ENCODE measurements around the gene GDAP1L1. TPM values are rescaled to one million over a fixed set of nuclear protein-coding genes. Genes with fewer than 3 reads are reported as not detected.

The GDAP1L1 gene
- polyA plus RNA-seq, 1 donor from 2014 or later: 216 TPM

GRCh38 chr20:44233436-44234016 lies 13.6 kb upstream of the GDAP1L1 start:
- Histone ChIP-seq H3K27me3 (ENCODE audit: insufficient read depth, low read depth, low read length) (no peaks in the 10 kb centered on the region), H3K9ac (ENCODE audit: low read length) (no peak overlapping the region), H3K27ac (ENCODE audit: low read length) (no peak overlapping the region), H3K9me3 (ENCODE audit: low read length) (no peaks in the 10 kb centered on the region), H2AFZ (ENCODE audit: low read depth, low read length) (no peak overlapping the region), H3K4me3 (ENCODE audit: low read length) (no peak overlapping the region), H3K36me3 (ENCODE audit: insufficient read depth, low read length) (no peaks in the 10 kb centered on the region), H3K4me2 (ENCODE audit: low read length) (no peak overlapping the region), H3F3A (ENCODE audit: insufficient read depth, low read length, poor library complexity, severe bottlenecking) (no peaks in the 10 kb centered on the region), H3K79me2 (replicated peaks; ENCODE audit: insufficient read depth, low read length) (no peaks in the 10 kb centered on the region), H3K9me2 (ENCODE audit: insufficient read depth, low read length) (no peaks in the 10 kb centered on the region), H4K20me1 (ENCODE audit: insufficient read depth) (no peaks in the 10 kb centered on the region)
- no peak for TF ChIP-seq CTCF (IDR thresholded peaks at IDR 0.05; ENCODE audit: poor library complexity, severe bottlenecking)
- TF ChIP-seq TAF1 (IDR thresholded peaks at IDR 0.05; ENCODE audit: low read depth): no peak
- TF ChIP-seq POLR2AphosphoS5 (IDR thresholded peaks at IDR 0.05): no peak
- no peak for TF ChIP-seq EZH2 (IDR thresholded peaks at IDR 0.05; ENCODE audit: borderline replicate concordance, insufficient read depth, low read length, poor library complexity, severe bottlenecking)
- no peak for TF ChIP-seq EP300 (conservative IDR thresholded peaks at IDR 0.05; ENCODE audit: poor library complexity, severe bottlenecking)
- TF ChIP-seq RAD21 (conservative IDR thresholded peaks at IDR 0.05): no peak
- no peak for TF ChIP-seq MXI1 (conservative IDR thresholded peaks at IDR 0.05; ENCODE audit: poor library complexity, severe bottlenecking)
- no peak for TF ChIP-seq SMC3 (conservative IDR thresholded peaks at IDR 0.05; ENCODE audit: poor library complexity)
- no peak for TF ChIP-seq REST (IDR thresholded peaks at IDR 0.05; ENCODE audit: borderline replicate concordance)

GRCh38 chr20:44234566-44235317 lies 12.4 kb upstream of the GDAP1L1 start:
- Histone ChIP-seq H2AFZ (ENCODE audit: low read depth, low read length) (no peak overlapping the region), H3F3A (ENCODE audit: insufficient read depth, low read length, poor library complexity, severe bottlenecking) (no peaks in the 10 kb centered on the region), H3K36me3 (ENCODE audit: insufficient read depth, low read length) (no peaks in the 10 kb centered on the region), H3K4me3 (ENCODE audit: low read length) (no peak overlapping the region), H3K9ac (ENCODE audit: low read length) (no peak overlapping the region), H3K9me2 (ENCODE audit: insufficient read depth, low read length) (no peaks in the 10 kb centered on the region), H3K27ac (ENCODE audit: low read length) (no peak overlapping the region), H3K9me3 (ENCODE audit: low read length) (no peaks in the 10 kb centered on the region), H3K27me3 (ENCODE audit: insufficient read depth, low read depth, low read length) (no peaks in the 10 kb centered on the region), H4K20me1 (ENCODE audit: insufficient read depth) (no peaks in the 10 kb centered on the region), H3K79me2 (replicated peaks; ENCODE audit: insufficient read depth, low read length) (no peaks in the 10 kb centered on the region), H3K4me2 (ENCODE audit: low read length) (no peak overlapping the region)
- TF ChIP-seq REST (IDR thresholded peaks at IDR 0.05; ENCODE audit: borderline replicate concordance) (no peak), POLR2AphosphoS5 (IDR thresholded peaks at IDR 0.05) (no peak), RAD21 (conservative IDR thresholded peaks at IDR 0.05) (no peak), TAF1 (IDR thresholded peaks at IDR 0.05; ENCODE audit: low read depth) (no peak), EZH2 (IDR thresholded peaks at IDR 0.05; ENCODE audit: borderline replicate concordance, insufficient read depth, low read length, poor library complexity, severe bottlenecking) (no peak), CTCF (IDR thresholded peaks at IDR 0.05; ENCODE audit: poor library complexity, severe bottlenecking) (no peak), EP300 (conservative IDR thresholded peaks at IDR 0.05; ENCODE audit: poor library complexity, severe bottlenecking) (no peak), SMC3 (conservative IDR thresholded peaks at IDR 0.05; ENCODE audit: poor library complexity) (no peak), MXI1 (conservative IDR thresholded peaks at IDR 0.05; ENCODE audit: poor library complexity, severe bottlenecking) (no peak)

All from neural cell (in vitro differentiated cells).